Natural killer cell (primary cell): ENCODE measurements around the gene SCP2. TPM values are rescaled to one million over a fixed set of nuclear protein-coding genes. Genes with fewer than 3 reads are reported as not detected.
"Not testable (repeated sequence)": the region's sequence is repeated elsewhere in the genome, so short reads cannot be mapped to it uniquely, and the experiment has no call there.

Experiments
- ATAC-seq, 3 donors: fragments of 150-1000 bp in 2 of 3; fragments of 200-7000 bp in 1 of 3; cut with Tn5 transposase; 1 replicate in 1 of 3; 2 replicates in 2 of 3; pipeline ENCODE4 v1.10.0; 2021; ENCODE audit warnings: mild to moderate bottlenecking in 2 of 3, moderate library complexity in 2 of 3
- DNase-seq, 2 donors: peaks; one replicate each; pipeline versions ENCODE4 v3.0.0 to v3.0.0-alpha.2; 2013 to 2021; ENCODE audit warnings: mixed read lengths in 1 of 2
- H3K27ac ChIP-seq: one replicate; pipeline ENCODE4 v1.5.1; 2013; ENCODE audit warnings: mild to moderate bottlenecking, low read length
- H3K27me3 ChIP-seq: one replicate; pipeline ENCODE4 v1.6.1; 2013; ENCODE audit warnings: low read length; ENCODE audit not compliant: control insufficient read depth, insufficient read depth
- H3K36me3 ChIP-seq: one replicate; pipeline ENCODE4 v1.6.1; 2013; ENCODE audit warnings: low read length; ENCODE audit not compliant: control insufficient read depth, insufficient read depth
- H3K4me1 ChIP-seq: one replicate; pipeline ENCODE4 v1.6.1; 2013; ENCODE audit warnings: low read length; ENCODE audit not compliant: control insufficient read depth, insufficient read depth
- H3K4me3 ChIP-seq: one replicate; pipeline ENCODE4 v1.5.1; 2013; ENCODE audit warnings: low read length
- H3K9me3 ChIP-seq: one replicate; pipeline ENCODE4 v1.6.1; 2013; ENCODE audit warnings: low read length; ENCODE audit not compliant: control insufficient read depth, insufficient read depth
- H3K27ac Mint-ChIP-seq, 2 donors: one replicate each; pipeline ENCODE4 v1.8.0; 2022; ENCODE audit warnings: mild to moderate bottlenecking in 2 of 2, mixed read lengths in 2 of 2, moderate library complexity in 1 of 2
- H3K27me3 Mint-ChIP-seq, 2 donors: one replicate each; pipeline ENCODE4 v1.8.0; 2022; ENCODE audit warnings: low read depth in 2 of 2, mixed read lengths in 2 of 2
- H3K36me3 Mint-ChIP-seq: one replicate; pipeline ENCODE4 v1.8.0; 2022; ENCODE audit warnings: mixed read lengths
- H3K4me1 Mint-ChIP-seq, 2 donors: one replicate each; pipeline ENCODE4 v1.8.0; 2022; ENCODE audit warnings: mixed read lengths in 2 of 2
- H3K4me3 Mint-ChIP-seq: one replicate; pipeline ENCODE4 v1.8.0; 2022; ENCODE audit warnings: mild to moderate bottlenecking, moderate library complexity, mixed read lengths
- H3K9me3 Mint-ChIP-seq, 2 donors: one replicate each; pipeline ENCODE4 v1.8.0; 2022; ENCODE audit warnings: mixed read lengths in 2 of 2
- WGBS: methylation state at CpG from one replicate; pipeline ENCODE4 v1.1.7; 2013; ENCODE audit warnings: missing lambda C conversion rate; ENCODE audit not compliant: insufficient coverage; 5-methylcytosine and 5-hydroxymethylcytosine counted together
- intact Hi-C: fragments of 100-400 bp; cut with micrococcal nuclease; formaldehyde crosslinking; loops from one replicate; pipeline ENCODE4 v1.14.2; 2022
- total RNA-seq, 4 donors: library from RNA; stranded (reverse); fragments of 120-200 nt in 1 of 4; gene quantifications; one replicate each; pipeline versions ENCODE4 v1.2.3 to v1.2.4, GENCODE V29; 2013 to 2022
- TF ChIP-seq, protein P1 (sequence below): fragments of 200-600 bp; IDR thresholded peaks from one replicate; pipeline ENCODE4 v1.8.0; 2022; ENCODE audit warnings: antibody characterized with exemption

SCP2 gene
- total RNA-seq, 3 donors from 2014 or later (not counting 1 experiment from before 2014, with no cell fraction given): 90.0 to 118 (median 105) TPM

DNA sequence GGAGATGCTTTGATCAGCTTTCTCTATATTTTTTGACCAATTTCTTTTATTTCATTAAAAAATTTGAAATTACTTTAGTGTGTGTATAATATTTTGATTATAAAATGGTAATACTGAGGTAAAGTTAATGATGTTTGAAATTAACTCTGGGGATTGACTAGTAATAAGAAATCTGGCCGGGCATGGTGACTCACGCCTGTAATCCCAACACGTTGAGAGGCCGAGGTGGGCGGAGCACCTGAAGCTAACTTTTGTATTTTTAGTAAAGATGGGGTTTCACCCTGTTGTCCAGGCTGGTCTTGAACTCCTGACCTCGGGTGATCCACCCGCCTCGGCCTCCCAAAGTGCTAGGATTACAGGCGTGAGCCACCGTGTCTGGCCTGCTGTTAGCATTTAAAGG is 17.5 kb downstream of the SCP2 start:
- Histone ChIP-seq H3K27me3 (peaks cover 2% of the 10 kb centered on the region), H3K27ac (no peak overlapping the region), H3K9me3 (no peaks in the 10 kb centered on the region), H3K4me3 (no peak overlapping the region), H3K36me3 (no peaks in the 10 kb centered on the region), H3K4me1 (no peaks in the 10 kb centered on the region)
- Mint-ChIP-seq H3K27me3 (peaks cover 0 to 3% of the 10 kb centered on the region in 2 donors), H3K4me1 (no peaks in the 10 kb centered on the region), H3K9me3 (no peaks in the 10 kb centered on the region), H3K36me3 (no peaks in the 10 kb centered on the region), H3K27ac (no peak overlapping the region), H3K4me3 (no peak overlapping the region)
- no peak for DNase-seq
- WGBS: 98% methylated on average over 10 of the region's 10 CpGs
- ATAC-seq: no peak
- TF ChIP-seq, protein P1, sequence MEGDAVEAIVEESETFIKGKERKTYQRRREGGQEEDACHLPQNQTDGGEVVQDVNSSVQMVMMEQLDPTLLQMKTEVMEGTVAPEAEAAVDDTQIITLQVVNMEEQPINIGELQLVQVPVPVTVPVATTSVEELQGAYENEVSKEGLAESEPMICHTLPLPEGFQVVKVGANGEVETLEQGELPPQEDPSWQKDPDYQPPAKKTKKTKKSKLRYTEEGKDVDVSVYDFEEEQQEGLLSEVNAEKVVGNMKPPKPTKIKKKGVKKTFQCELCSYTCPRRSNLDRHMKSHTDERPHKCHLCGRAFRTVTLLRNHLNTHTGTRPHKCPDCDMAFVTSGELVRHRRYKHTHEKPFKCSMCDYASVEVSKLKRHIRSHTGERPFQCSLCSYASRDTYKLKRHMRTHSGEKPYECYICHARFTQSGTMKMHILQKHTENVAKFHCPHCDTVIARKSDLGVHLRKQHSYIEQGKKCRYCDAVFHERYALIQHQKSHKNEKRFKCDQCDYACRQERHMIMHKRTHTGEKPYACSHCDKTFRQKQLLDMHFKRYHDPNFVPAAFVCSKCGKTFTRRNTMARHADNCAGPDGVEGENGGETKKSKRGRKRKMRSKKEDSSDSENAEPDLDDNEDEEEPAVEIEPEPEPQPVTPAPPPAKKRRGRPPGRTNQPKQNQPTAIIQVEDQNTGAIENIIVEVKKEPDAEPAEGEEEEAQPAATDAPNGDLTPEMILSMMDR: no peak
- intact Hi-C loops: no loop called here

DNA sequence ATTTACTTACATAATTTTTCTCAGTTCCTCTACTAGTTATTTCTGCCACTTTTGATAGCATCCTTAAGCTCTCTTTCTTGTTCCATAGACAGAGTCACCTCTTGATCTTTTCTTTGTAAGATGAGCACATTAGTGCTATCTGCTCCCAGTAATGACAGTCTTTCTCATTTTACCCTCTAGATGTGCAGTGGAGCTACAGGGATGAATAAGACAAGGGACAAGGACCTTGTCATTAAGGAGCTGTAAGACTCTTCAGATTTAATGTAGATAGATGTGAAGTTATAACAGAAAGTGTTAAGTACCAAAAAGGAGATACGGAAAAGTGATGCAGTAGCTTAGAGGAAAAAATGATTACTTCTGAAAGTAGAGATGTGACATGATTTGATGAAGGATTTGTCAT is 20.4 kb downstream of the SCP2 start:
- WGBS: 94% methylated on average over 1 of the region's 1 CpG
- H3K4me3 Mint-ChIP-seq: no peak overlapping the region
- no peak overlapping the region for H3K4me3 ChIP-seq
- H3K27ac Mint-ChIP-seq: no peak overlapping the region
- H3K4me1 Mint-ChIP-seq: no peaks in the 10 kb centered on the region
- H3K27me3 Mint-ChIP-seq: no peaks in the 10 kb centered on the region
- H3K36me3 ChIP-seq: no peaks in the 10 kb centered on the region
- intact Hi-C loops: no loop called here
- DNase-seq (no peak), ATAC-seq (no peak)
- no peaks in the 10 kb centered on the region for H3K9me3 ChIP-seq
- TF ChIP-seq, protein P1: no peak
- no peaks in the 10 kb centered on the region for H3K4me1 ChIP-seq
- H3K27ac ChIP-seq: no peak overlapping the region
- no peaks in the 10 kb centered on the region for H3K9me3 Mint-ChIP-seq
- no peaks in the 10 kb centered on the region for H3K36me3 Mint-ChIP-seq
- no peaks in the 10 kb centered on the region for H3K27me3 ChIP-seq

DNA sequence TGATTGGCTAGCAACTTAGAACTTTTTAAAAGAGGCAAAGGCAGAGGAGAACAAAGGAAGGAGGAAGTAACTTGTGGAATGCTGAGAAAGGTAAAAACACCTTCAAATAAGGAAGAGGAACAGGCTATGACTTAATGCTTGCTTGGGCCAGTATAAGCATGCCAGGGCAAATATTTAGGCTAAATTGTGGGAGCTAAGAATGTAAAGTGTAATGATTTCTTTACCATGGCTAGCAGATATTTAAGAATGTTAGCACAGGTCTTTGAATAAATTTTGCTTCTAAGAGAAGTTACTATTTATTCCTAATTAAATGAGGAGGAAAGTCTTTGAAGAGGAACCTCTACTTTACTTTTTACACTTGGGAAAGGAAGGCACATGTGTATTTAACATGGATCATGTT is 22.5 kb downstream of the SCP2 start:
- intact Hi-C loops, H3K27me3 ChIP-seq, H3K27me3 Mint-ChIP-seq, H3K9me3 ChIP-seq, H3K27ac ChIP-seq, H3K4me1 ChIP-seq, H3K27ac Mint-ChIP-seq, H3K4me3 Mint-ChIP-seq, H3K4me3 ChIP-seq, H3K9me3 Mint-ChIP-seq, ATAC-seq, H3K36me3 Mint-ChIP-seq, DNase-seq, H3K4me1 Mint-ChIP-seq, H3K36me3 ChIP-seq: not testable (repeated sequence)

DNA sequence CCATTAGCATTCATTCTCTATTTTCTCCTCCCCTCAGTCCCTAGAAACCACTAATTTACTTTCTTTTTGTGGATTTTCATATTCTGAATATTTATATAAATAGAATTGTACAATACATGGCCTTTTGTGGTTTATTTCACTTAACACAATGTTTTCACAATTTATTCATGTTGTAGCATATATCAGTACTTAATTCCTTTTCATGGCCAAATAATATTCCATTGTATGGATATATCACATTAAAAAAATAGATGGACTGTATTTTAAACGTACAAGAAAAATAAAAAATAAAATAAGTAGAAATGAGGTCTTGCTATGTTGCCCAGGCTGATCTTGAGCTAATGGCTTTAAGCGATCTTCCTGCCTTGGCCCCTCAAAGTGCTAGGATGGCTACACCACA is 25.0 kb downstream of the SCP2 start:
- ATAC-seq (no peak), DNase-seq (no peak)
- Mint-ChIP-seq H3K36me3 (no peaks in the 10 kb centered on the region), H3K27me3 (no peaks in the 10 kb centered on the region), H3K9me3 (no peaks in the 10 kb centered on the region), H3K4me1 (no peaks in the 10 kb centered on the region), H3K4me3 (no peak overlapping the region), H3K27ac (no peak overlapping the region)
- Histone ChIP-seq H3K27ac (no peak overlapping the region), H3K27me3 (no peaks in the 10 kb centered on the region), H3K4me1 (no peaks in the 10 kb centered on the region), H3K9me3 (no peaks in the 10 kb centered on the region), H3K4me3 (no peak overlapping the region), H3K36me3 (no peaks in the 10 kb centered on the region)
- intact Hi-C loops: no loop called here
- TF ChIP-seq, protein P1: no peak
- 100% methylated on average over 2 of the region's 2 CpGs for WGBS
